ENCODE results near the gene AKAP6.

The AKAP6 gene

GRCh38 chr14:32330351-32331111 lies 1.4 kb downstream of the AKAP6 start:
- no peak for DNase-seq

GRCh38 chr14:32331206-32331605 lies 2.1 kb downstream of the AKAP6 start:
- no peak for DNase-seq

GRCh38 chr14:32332415-32333316 lies 3.6 kb downstream of the AKAP6 start:
- no peak for DNase-seq

GRCh38 chr14:32336702-32337101 lies 7.6 kb downstream of the AKAP6 start:
- DNase-seq: no peak

- no peak for DNase-seq
These were observed 8.7 kb downstream of the AKAP6 start for GRCh38 chr14:32337759-32338158.

- no peak for DNase-seq
These were observed 10.1 kb downstream of the AKAP6 start for GRCh38 chr14:32339188-32339587.

- no peak for DNase-seq
These were observed 13.1 kb downstream of the AKAP6 start for GRCh38 chr14:32341947-32342846.

- DNase-seq: no peak
These were observed 13.7 kb downstream of the AKAP6 start for GRCh38 chr14:32342847-32343194.

- no peak for DNase-seq
These were observed 14.9 kb downstream of the AKAP6 start for GRCh38 chr14:32343926-32344430.

GRCh38 chr14:32345311-32345791 lies 16.3 kb downstream of the AKAP6 start:
- peak; percentile 3 to 4 for DNase-seq

- no peak for DNase-seq
These were observed 20.2 kb downstream of the AKAP6 start for GRCh38 chr14:32349322-32349721.

- no peak for DNase-seq
These were observed 20.9 kb downstream of the AKAP6 start for GRCh38 chr14:32350020-32350419.

- DNase-seq: no peak
These were observed 23.5 kb downstream of the AKAP6 start for GRCh38 chr14:32352631-32353030.

GRCh38 chr14:32354716-32355115 lies 25.6 kb downstream of the AKAP6 start:
- no peak for DNase-seq

- DNase-seq: no peak
These were observed 29.7 kb downstream of the AKAP6 start for GRCh38 chr14:32358781-32359180.

- no peak for DNase-seq
These were observed 32.6 kb downstream of the AKAP6 start for GRCh38 chr14:32361674-32362073.

GRCh38 chr14:32363761-32364160 lies 34.7 kb downstream of the AKAP6 start:
- no peak for DNase-seq

- DNase-seq: no peak
These were observed 35.8 kb downstream of the AKAP6 start for GRCh38 chr14:32364941-32365340.

GRCh38 chr14:32366256-32366879 lies 37.3 kb downstream of the AKAP6 start:
- no peak for DNase-seq

GRCh38 chr14:32366986-32367385 lies 37.9 kb downstream of the AKAP6 start:
- DNase-seq: no peak

GRCh38 chr14:32367516-32367915 lies 38.4 kb downstream of the AKAP6 start:
- DNase-seq: no peak

- DNase-seq: no peak
These were observed 39.0 kb downstream of the AKAP6 start for GRCh38 chr14:32368107-32368506.

All from inflammatory macrophage (primary cell).